Measurements from ENCODE around the gene MACROD2. TPM values are rescaled to one million over a fixed set of nuclear protein-coding genes. Genes with fewer than 3 reads are reported as not detected.

MACROD2 gene
- total RNA-seq, 1 experiment from 2014 or later: 3.1 TPM

- intact Hi-C loops (cut with micrococcal nuclease): no loop called here
- Mint-ChIP-seq H3K36me3 (ENCODE audit: insufficient read depth, unreplicated experiment) (no peaks in the 10 kb centered on the region), H3K4me1 (ENCODE audit: insufficient read depth, unreplicated experiment) (peaks cover 6% of the 10 kb centered on the region), H3K4me3 (ENCODE audit: unreplicated experiment) (no peak overlapping the region), H3K9me3 (ENCODE audit: unreplicated experiment) (no peaks in the 10 kb centered on the region), H3K27ac (ENCODE audit: low read depth, unreplicated experiment) (no peak overlapping the region), H3K27me3 (ENCODE audit: insufficient read depth, unreplicated experiment) (no peaks in the 10 kb centered on the region)
- no peak for TF ChIP-seq CTCF (IDR thresholded peaks at IDR 0.05; ENCODE audit: unreplicated experiment)
- no TSS peak for BruUV-seq (replicated peaks)
- POLR2A ChIA-PET: no interaction called here
- DNase-seq (ENCODE audit: unreplicated experiment): no peak
- CTCF ChIA-PET: no interaction called here
Observed at GRCh38 chr20:14589383-14589782, 594.1 kb downstream of the MACROD2 start.

- intact Hi-C loops (cut with micrococcal nuclease): no loop called here
- Mint-ChIP-seq H3K4me3 (ENCODE audit: unreplicated experiment) (no peak overlapping the region), H3K36me3 (ENCODE audit: insufficient read depth, unreplicated experiment) (no peaks in the 10 kb centered on the region), H3K9me3 (ENCODE audit: unreplicated experiment) (no peaks in the 10 kb centered on the region), H3K4me1 (ENCODE audit: insufficient read depth, unreplicated experiment) (peaks cover 6% of the 10 kb centered on the region), H3K27ac (ENCODE audit: low read depth, unreplicated experiment) (no peak overlapping the region), H3K27me3 (ENCODE audit: insufficient read depth, unreplicated experiment) (no peaks in the 10 kb centered on the region)
- no peak for DNase-seq (ENCODE audit: unreplicated experiment)
- ChIA-PET CTCF (interaction anchor here (0.6 kb wide), 1 partner anchor 9 kb away, joined by 3 read pairs; no protein-coding TSS in a partner anchor), POLR2A (interaction anchor here (0.6 to 0.8 kb wide), 2 partner anchors 252 to 1622 kb away, joined by 3 read pairs; no protein-coding TSS in a partner anchor)
- TF ChIP-seq CTCF (IDR thresholded peaks at IDR 0.05; ENCODE audit: unreplicated experiment): no peak
- no TSS peak for BruUV-seq (replicated peaks)
Observed at GRCh38 chr20:14595051-14595450, 599.7 kb downstream of the MACROD2 start.

GRCh38 chr20:14597206-14597715 is 601.9 kb downstream of the MACROD2 start:
- TF ChIP-seq CTCF (IDR thresholded peaks at IDR 0.05; ENCODE audit: unreplicated experiment): no peak

GRCh38 chr20:14599613-14600012 is 604.3 kb downstream of the MACROD2 start:
- CTCF ChIA-PET: interaction anchor here (0.6 kb wide), 2 partner anchors 25 to 316 kb away, joined by 3 to 4 read pairs; no protein-coding TSS in a partner anchor

More at GRCh38 chr20:14597206-14597715, 601.9 kb downstream of the MACROD2 start:
- Mint-ChIP-seq H3K4me3 (ENCODE audit: unreplicated experiment) (no peak overlapping the region), H3K36me3 (ENCODE audit: insufficient read depth, unreplicated experiment) (no peaks in the 10 kb centered on the region), H3K27ac (ENCODE audit: low read depth, unreplicated experiment) (no peak overlapping the region), H3K9me3 (ENCODE audit: unreplicated experiment) (no peaks in the 10 kb centered on the region), H3K4me1 (ENCODE audit: insufficient read depth, unreplicated experiment) (no peaks in the 10 kb centered on the region), H3K27me3 (ENCODE audit: insufficient read depth, unreplicated experiment) (no peaks in the 10 kb centered on the region)
- POLR2A ChIA-PET: interaction anchor here (0.8 to 1.0 kb wide), 2 partner anchors 10 to 12 kb away, joined by 3 read pairs; no protein-coding TSS in a partner anchor
- CTCF ChIA-PET: no interaction called here
- DNase-seq (ENCODE audit: unreplicated experiment): no peak
- intact Hi-C loops (cut with micrococcal nuclease): no loop called here
- BruUV-seq (replicated peaks): no TSS peak

More at GRCh38 chr20:14599613-14600012, 604.3 kb downstream of the MACROD2 start:
- no peak overlapping the region for H3K27ac Mint-ChIP-seq (ENCODE audit: low read depth, unreplicated experiment)
- H3K36me3 Mint-ChIP-seq (ENCODE audit: insufficient read depth, unreplicated experiment): no peaks in the 10 kb centered on the region
- no peak overlapping the region for H3K4me3 Mint-ChIP-seq (ENCODE audit: unreplicated experiment)
- no peaks in the 10 kb centered on the region for H3K4me1 Mint-ChIP-seq (ENCODE audit: insufficient read depth, unreplicated experiment)
- POLR2A ChIA-PET: interaction anchor here (0.5 kb wide), 1 partner anchor 13 kb away, joined by 3 read pairs; no protein-coding TSS in a partner anchor
- TF ChIP-seq CTCF (IDR thresholded peaks at IDR 0.05; ENCODE audit: unreplicated experiment): no peak
- BruUV-seq (replicated peaks): no TSS peak
- no peaks in the 10 kb centered on the region for H3K9me3 Mint-ChIP-seq (ENCODE audit: unreplicated experiment)
- H3K27me3 Mint-ChIP-seq (ENCODE audit: insufficient read depth, unreplicated experiment): no peaks in the 10 kb centered on the region
- no peak for DNase-seq (ENCODE audit: unreplicated experiment)
- intact Hi-C loops (cut with micrococcal nuclease): no loop called here

Data from MCF 10A (cell line).